PC-3 (cell line): ENCODE measurements around the gene NEK8.

Experiments used
- CTCF ChIP-seq: fragments of 300-600 bp; sonication (generic); conservative IDR thresholded peaks from 2 replicates; pipeline ENCODE4 v1.5.1; 2017; ENCODE audit warnings: antibody characterized with exemption, low read depth, mild to moderate bottlenecking, low read length
- EZH2 ChIP-seq: fragments of 300-600 bp; sonication (generic); IDR thresholded peaks from one replicate; pipeline ENCODE4 v1.6.1; 2017; ENCODE audit warnings: antibody characterized with exemption, mild to moderate bottlenecking, low read length; ENCODE audit not compliant: unreplicated experiment
- EZH2phosphoT487 ChIP-seq: fragments of 300-600 bp; sonication (generic); IDR thresholded peaks from 2 replicates; pipeline ENCODE4 v1.6.1; 2018; ENCODE audit warnings: mild to moderate bottlenecking, antibody characterized with exemption, low read length, borderline replicate concordance

GRCh38 chr17:28788100-28788499, 59.5 kb downstream of the NEK8 start:
- TF ChIP-seq CTCF, result no peak
- no peak for TF ChIP-seq EZH2
- no peak for TF ChIP-seq EZH2phosphoT487
